HG03196 (cell line): ENCODE data around the gene WDR89.
"Not testable (repeated sequence)": the region's sequence is repeated elsewhere in the genome, so short reads cannot be mapped to it uniquely, and the experiment has no call there.

ENCODE experiments used
- ATAC-seq: cut with Tn5 transposase; IDR thresholded peaks from one replicate; pipeline ENCODE4 v1.9.1; 2021; ENCODE audit not compliant: unreplicated experiment

WDR89 gene

GRCh38 chr14:63603749-63604277 is 37.9 kb downstream of the WDR89 start:
- no peak for ATAC-seq

GRCh38 chr14:63598807-63599206 is 42.9 kb downstream of the WDR89 start:
- no peak for ATAC-seq

- ATAC-seq = no peak
Observed at GRCh38 chr14:63596998-63597658, 44.5 kb downstream of the WDR89 start.

- ATAC-seq = no peak
Observed at GRCh38 chr14:63594455-63595372, 47.0 kb downstream of the WDR89 start.

- not testable (repeated sequence) for ATAC-seq
Observed at GRCh38 chr14:63583046-63583445, 58.6 kb downstream of the WDR89 start.

- ATAC-seq = no peak
Observed at GRCh38 chr14:63581491-63581890, 60.2 kb downstream of the WDR89 start.

GRCh38 chr14:63578300-63578699 is 63.4 kb downstream of the WDR89 start:
- no peak for ATAC-seq

GRCh38 chr14:63573581-63573980 is 68.1 kb downstream of the WDR89 start:
- ATAC-seq = no peak

GRCh38 chr14:63565448-63565847 is 76.2 kb downstream of the WDR89 start:
- ATAC-seq = no peak

- ATAC-seq = no peak
Observed at GRCh38 chr14:63564318-63564717, 77.4 kb downstream of the WDR89 start.

- ATAC-seq = no peak
Observed at GRCh38 chr14:63563370-63564026, 78.2 kb downstream of the WDR89 start.

- no peak for ATAC-seq
Observed at GRCh38 chr14:63562405-63562804, 79.3 kb downstream of the WDR89 start.

GRCh38 chr14:63555572-63555971 is 86.1 kb downstream of the WDR89 start:
- ATAC-seq = no peak

- ATAC-seq = no peak
Observed at GRCh38 chr14:63551332-63551731, 90.3 kb downstream of the WDR89 start.

GRCh38 chr14:63547798-63548335 is 93.8 kb downstream of the WDR89 start:
- no peak for ATAC-seq
